ENCODE measurements around the gene CRYGC. TPM values are rescaled to one million over a fixed set of nuclear protein-coding genes. Genes with fewer than 3 reads are reported as not detected.

CRYGC gene
- total RNA-seq (2022; extraction: Qiagen RNA extraction) = not detected in 5 replicates

GRCh38 chr2:208129744-208130711, at the start of gene CRYGC:
CRYGC (minus strand) TSS chr2:208129828; CDS start chr2:208129792, 36 bp downstream.

GRCh38 chr2:208163489-208163888, 33.9 kb upstream of the CRYGC start, which contains the start of gene CRYGA:
CRYGA (minus strand) TSS chr2:208163589; CDS start chr2:208163556, 33 bp downstream.

GRCh38 chr2:208146006-208146405, 16.4 kb upstream of the CRYGC start, which contains the start of gene CRYGB:
CRYGB (minus strand) TSS chr2:208146158; CDS start chr2:208146120, 38 bp downstream.

GRCh38 chr2:208124013-208124715, 5.5 kb downstream of the CRYGC start, which contains the start of gene CRYGD:
CRYGD (minus strand) TSS chr2:208124524; CDS start chr2:208124473, 51 bp downstream.

Other genes with a start within 250 kb of the CRYGC start
- 2.0 to 2.7 TPM (median 2.5 TPM) in 5 replicates for gene PLEKHM3, start 104.3 kb downstream of the CRYGC start, total RNA-seq (2022; extraction: Qiagen RNA extraction)
- gene CRYGD, start 5.3 kb downstream of the CRYGC start, total RNA-seq (2022; extraction: Qiagen RNA extraction) = not detected in 5 replicates
- gene CRYGB, start 16.3 kb upstream of the CRYGC start, total RNA-seq (2022; extraction: Qiagen RNA extraction) = not detected in 5 replicates
- not detected in 5 replicates for gene CRYGA, start 33.8 kb upstream of the CRYGC start, total RNA-seq (2022; extraction: Qiagen RNA extraction)
- not detected in 5 replicates for gene C2orf80, start 60.2 kb upstream of the CRYGC start, total RNA-seq (2022; extraction: Qiagen RNA extraction)
- 79.0 to 98.1 TPM (median 87.2 TPM) in 5 replicates for gene IDH1, start 125.2 kb upstream of the CRYGC start, total RNA-seq (2022; extraction: Qiagen RNA extraction)
- 4.6 to 9.3 TPM (median 7.4 TPM) in 5 replicates for gene PIKFYVE, start 136.4 kb upstream of the CRYGC start, total RNA-seq (2022; extraction: Qiagen RNA extraction)

Measured in A549 treated with dexamethasone at 1 μM for 4 hours (cell line).